ENCODE results near the gene FETUB. TPM values are rescaled to one million over a fixed set of nuclear protein-coding genes. Genes with fewer than 3 reads are reported as not detected.

Gene FETUB
- total RNA-seq, 3 donors from 2014 or later (not counting 1 experiment from before 2014, with no cell fraction given) = not detected

DNA sequence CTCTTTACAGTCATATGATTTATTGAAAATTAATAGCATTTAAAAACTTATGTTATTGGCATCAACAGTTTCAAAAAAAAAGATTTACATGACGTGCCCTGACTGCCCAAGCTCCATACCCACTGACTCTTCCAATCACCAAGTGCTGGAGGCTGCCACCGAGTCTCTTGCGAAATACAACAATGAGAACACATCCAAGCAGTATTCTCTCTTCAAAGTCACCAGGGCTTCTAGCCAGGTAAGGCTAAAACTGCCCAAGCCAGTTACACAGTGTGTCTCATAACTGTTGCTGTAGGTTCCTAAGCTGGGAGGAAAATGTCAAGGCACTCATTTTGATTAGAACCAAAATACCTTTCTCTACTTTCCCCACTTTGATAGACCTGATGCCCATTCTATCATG, 4.5 kb downstream of the FETUB start:
- Histone ChIP-seq H3K9me3 (ENCODE audit: control insufficient read depth, insufficient read depth, low read length) (no peaks in the 10 kb centered on the region), H3K27me3 (ENCODE audit: control insufficient read depth, insufficient read depth, low read length) (no peaks in the 10 kb centered on the region), H3K4me1 (ENCODE audit: control insufficient read depth, insufficient read depth, low read length) (peaks cover 5% of the 10 kb centered on the region), H3K36me3 (ENCODE audit: control insufficient read depth, insufficient read depth, low read length) (no peaks in the 10 kb centered on the region), H3K4me3 (ENCODE audit: low read length) (no peak overlapping the region), H3K27ac (ENCODE audit: low read length) (no peak overlapping the region)
- H3K4me3 Mint-ChIP-seq = no peak overlapping the region
- H3K36me3 Mint-ChIP-seq = no peaks in the 10 kb centered on the region
- TF ChIP-seq, protein P1, sequence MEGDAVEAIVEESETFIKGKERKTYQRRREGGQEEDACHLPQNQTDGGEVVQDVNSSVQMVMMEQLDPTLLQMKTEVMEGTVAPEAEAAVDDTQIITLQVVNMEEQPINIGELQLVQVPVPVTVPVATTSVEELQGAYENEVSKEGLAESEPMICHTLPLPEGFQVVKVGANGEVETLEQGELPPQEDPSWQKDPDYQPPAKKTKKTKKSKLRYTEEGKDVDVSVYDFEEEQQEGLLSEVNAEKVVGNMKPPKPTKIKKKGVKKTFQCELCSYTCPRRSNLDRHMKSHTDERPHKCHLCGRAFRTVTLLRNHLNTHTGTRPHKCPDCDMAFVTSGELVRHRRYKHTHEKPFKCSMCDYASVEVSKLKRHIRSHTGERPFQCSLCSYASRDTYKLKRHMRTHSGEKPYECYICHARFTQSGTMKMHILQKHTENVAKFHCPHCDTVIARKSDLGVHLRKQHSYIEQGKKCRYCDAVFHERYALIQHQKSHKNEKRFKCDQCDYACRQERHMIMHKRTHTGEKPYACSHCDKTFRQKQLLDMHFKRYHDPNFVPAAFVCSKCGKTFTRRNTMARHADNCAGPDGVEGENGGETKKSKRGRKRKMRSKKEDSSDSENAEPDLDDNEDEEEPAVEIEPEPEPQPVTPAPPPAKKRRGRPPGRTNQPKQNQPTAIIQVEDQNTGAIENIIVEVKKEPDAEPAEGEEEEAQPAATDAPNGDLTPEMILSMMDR (IDR thresholded peaks at IDR 0.05) = no peak
- 84% methylated on average over 3 of the region's 3 CpGs for whole genome bisulfite sequencing (ENCODE audit: insufficient coverage)
- no peak overlapping the region for H3K27ac Mint-ChIP-seq
- H3K9me3 Mint-ChIP-seq = no peaks in the 10 kb centered on the region
- H3K4me1 Mint-ChIP-seq = peaks cover 0 to 6% of the 10 kb centered on the region in 2 donors
- DNase-seq (no peak), ATAC-seq (no peak)
- intact Hi-C loops (cut with micrococcal nuclease) = no loop called here
- H3K27me3 Mint-ChIP-seq (ENCODE audit: low read depth in 2 of 2) = peaks cover 27 to 59% of the 10 kb centered on the region in 2 donors

DNA sequence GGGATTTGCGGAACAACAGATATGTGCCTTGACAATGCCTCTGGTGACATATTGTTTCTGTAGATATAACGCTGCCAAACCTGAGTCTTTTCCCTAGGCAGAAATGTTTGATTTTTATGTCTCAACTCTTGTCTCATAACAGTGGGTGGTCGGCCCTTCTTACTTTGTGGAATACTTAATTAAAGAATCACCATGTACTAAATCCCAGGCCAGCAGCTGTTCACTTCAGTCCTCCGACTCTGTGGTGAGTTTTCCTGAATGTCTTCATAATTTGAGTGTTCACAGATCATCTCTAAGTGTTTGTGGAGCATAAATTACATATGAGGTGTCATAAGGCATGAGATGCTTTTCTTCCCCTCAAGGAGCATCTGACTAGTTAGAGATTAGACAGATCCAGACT, 5.9 kb downstream of the FETUB start:
- H3K9me3 Mint-ChIP-seq = no peaks in the 10 kb centered on the region
- H3K4me3 Mint-ChIP-seq = no peak overlapping the region
- ATAC-seq (no peak), DNase-seq (no peak)
- intact Hi-C loops (cut with micrococcal nuclease) = no loop called here
- Histone ChIP-seq H3K27ac (ENCODE audit: low read length) (no peak overlapping the region), H3K4me1 (ENCODE audit: control insufficient read depth, insufficient read depth, low read length) (peaks cover 5% of the 10 kb centered on the region), H3K4me3 (ENCODE audit: low read length) (no peak overlapping the region), H3K36me3 (ENCODE audit: control insufficient read depth, insufficient read depth, low read length) (no peaks in the 10 kb centered on the region), H3K9me3 (ENCODE audit: control insufficient read depth, insufficient read depth, low read length) (no peaks in the 10 kb centered on the region), H3K27me3 (ENCODE audit: control insufficient read depth, insufficient read depth, low read length) (no peaks in the 10 kb centered on the region)
- H3K4me1 Mint-ChIP-seq = peaks cover 0 to 6% of the 10 kb centered on the region in 2 donors
- H3K27ac Mint-ChIP-seq = no peak overlapping the region
- TF ChIP-seq, protein P1 (IDR thresholded peaks at IDR 0.05) = no peak
- no peaks in the 10 kb centered on the region for H3K36me3 Mint-ChIP-seq
- 87% methylated on average over 4 of the region's 4 CpGs for WGBS (ENCODE audit: insufficient coverage)
- H3K27me3 Mint-ChIP-seq (ENCODE audit: low read depth in 2 of 2) = peaks cover 22 to 48% of the 10 kb centered on the region in 2 donors

DNA sequence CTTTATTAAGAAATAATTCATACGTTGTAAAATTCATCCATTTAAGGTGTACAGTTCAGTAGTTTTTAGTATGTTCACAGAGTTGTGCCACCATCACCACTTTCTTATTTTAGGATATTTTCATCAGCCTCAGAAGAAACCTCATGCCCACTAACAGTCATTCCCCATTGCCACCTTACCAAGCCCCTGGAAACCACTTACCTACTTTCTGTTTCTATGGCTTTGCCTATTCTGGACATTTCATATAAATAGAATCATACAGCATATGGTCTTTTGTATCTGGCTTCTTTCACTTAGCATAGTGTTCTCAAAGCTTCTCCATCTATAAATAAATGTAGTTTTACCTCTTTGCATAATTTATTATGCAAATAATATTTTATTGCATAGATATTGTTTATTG, 6.6 kb downstream of the FETUB start:
- Mint-ChIP-seq H3K9me3 (no peaks in the 10 kb centered on the region), H3K4me3 (no peak overlapping the region), H3K27ac (no peak overlapping the region), H3K36me3 (no peaks in the 10 kb centered on the region), H3K27me3 (ENCODE audit: low read depth in 2 of 2) (peaks cover 22 to 41% of the 10 kb centered on the region in 2 donors), H3K4me1 (peaks cover 0 to 6% of the 10 kb centered on the region in 2 donors)
- 57% methylated on average over 1 of the region's 1 CpG for WGBS (ENCODE audit: insufficient coverage)
- DNase-seq = no peak
- Histone ChIP-seq H3K27me3 (ENCODE audit: control insufficient read depth, insufficient read depth, low read length) (no peaks in the 10 kb centered on the region), H3K36me3 (ENCODE audit: control insufficient read depth, insufficient read depth, low read length) (no peaks in the 10 kb centered on the region), H3K4me3 (ENCODE audit: low read length) (no peak overlapping the region), H3K9me3 (ENCODE audit: control insufficient read depth, insufficient read depth, low read length) (no peaks in the 10 kb centered on the region), H3K4me1 (ENCODE audit: control insufficient read depth, insufficient read depth, low read length) (peaks cover 5% of the 10 kb centered on the region), H3K27ac (ENCODE audit: low read length) (no peak overlapping the region)
- ATAC-seq = no peak
- intact Hi-C loops (cut with micrococcal nuclease) = no loop called here
- TF ChIP-seq, protein P1 (IDR thresholded peaks at IDR 0.05) = no peak

DNA sequence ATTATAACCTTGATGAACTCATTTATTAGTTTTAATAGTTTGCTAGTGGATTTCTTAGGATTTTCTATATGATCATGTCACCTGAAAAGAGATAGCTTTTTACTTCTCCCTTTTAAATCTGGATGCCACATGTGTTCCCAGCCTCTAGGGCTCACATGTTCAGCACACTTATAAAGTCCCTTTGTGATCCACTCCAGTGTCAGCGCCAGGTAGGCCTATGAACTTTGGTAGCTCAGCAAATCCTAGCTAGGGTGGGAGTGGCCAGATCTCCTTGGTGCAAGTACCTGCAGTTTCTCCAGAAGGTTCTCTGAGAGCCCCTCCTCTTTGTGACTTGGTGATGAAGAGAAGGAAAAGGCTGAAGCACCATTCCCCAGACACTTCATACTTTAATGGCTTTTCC, 8.7 kb downstream of the FETUB start:
- H3K27me3 Mint-ChIP-seq (ENCODE audit: low read depth in 2 of 2) = peaks cover 18 to 26% of the 10 kb centered on the region in 2 donors
- Histone ChIP-seq H3K9me3 (ENCODE audit: control insufficient read depth, insufficient read depth, low read length) (no peaks in the 10 kb centered on the region), H3K36me3 (ENCODE audit: control insufficient read depth, insufficient read depth, low read length) (no peaks in the 10 kb centered on the region), H3K27me3 (ENCODE audit: control insufficient read depth, insufficient read depth, low read length) (no peaks in the 10 kb centered on the region), H3K27ac (ENCODE audit: low read length) (no peak overlapping the region), H3K4me3 (ENCODE audit: low read length) (no peak overlapping the region), H3K4me1 (ENCODE audit: control insufficient read depth, insufficient read depth, low read length) (no peaks in the 10 kb centered on the region)
- intact Hi-C loops (cut with micrococcal nuclease) = no loop called here
- H3K9me3 Mint-ChIP-seq = no peaks in the 10 kb centered on the region
- TF ChIP-seq, protein P1 (IDR thresholded peaks at IDR 0.05) = no peak
- DNase-seq (no peak), ATAC-seq (no peak)
- H3K36me3 Mint-ChIP-seq = no peaks in the 10 kb centered on the region
- no peaks in the 10 kb centered on the region for H3K4me1 Mint-ChIP-seq
- 92% methylated on average over 1 of the region's 1 CpG for WGBS (ENCODE audit: insufficient coverage)
- no peak overlapping the region for H3K4me3 Mint-ChIP-seq
- no peak overlapping the region for H3K27ac Mint-ChIP-seq

Data from natural killer cell (primary cell).